ENCODE results near the gene DXO.
"Not testable (repeated sequence)": the region's sequence is repeated elsewhere in the genome, so short reads cannot be mapped to it uniquely, and the experiment has no call there.

DNA sequence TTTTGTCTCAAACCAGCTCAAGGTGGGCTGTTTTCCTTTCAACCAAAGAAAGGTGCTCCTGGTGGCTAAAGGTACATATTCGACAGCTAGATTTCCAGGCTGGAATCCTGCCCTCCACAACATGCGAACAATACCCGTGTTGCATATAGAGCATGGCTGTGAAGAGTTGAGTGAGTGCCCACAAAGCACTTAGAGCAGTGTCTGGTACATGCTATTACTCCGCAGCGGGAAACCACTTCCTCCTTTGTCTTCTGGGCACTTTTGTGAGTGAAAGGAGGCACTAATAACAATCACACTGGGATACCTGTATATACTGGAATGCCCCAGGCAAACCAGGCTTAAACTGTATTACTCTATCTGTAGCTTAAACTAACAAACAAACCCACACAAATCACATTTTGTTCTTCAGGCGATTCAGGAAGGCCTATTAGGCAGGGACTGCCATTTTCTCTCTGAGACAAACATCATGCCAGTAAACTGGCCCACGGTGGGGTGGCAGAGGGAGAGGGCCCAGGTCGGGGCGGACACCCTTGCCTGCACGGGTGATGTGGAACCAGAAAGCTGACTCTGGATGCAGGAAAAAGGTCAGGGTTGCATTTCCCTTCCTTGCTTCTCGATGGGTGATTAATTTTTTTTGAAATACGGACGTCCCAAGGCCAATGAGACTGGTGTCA lies 33.1 kb upstream of the DXO start:
- TF ChIP-seq, protein P1, sequence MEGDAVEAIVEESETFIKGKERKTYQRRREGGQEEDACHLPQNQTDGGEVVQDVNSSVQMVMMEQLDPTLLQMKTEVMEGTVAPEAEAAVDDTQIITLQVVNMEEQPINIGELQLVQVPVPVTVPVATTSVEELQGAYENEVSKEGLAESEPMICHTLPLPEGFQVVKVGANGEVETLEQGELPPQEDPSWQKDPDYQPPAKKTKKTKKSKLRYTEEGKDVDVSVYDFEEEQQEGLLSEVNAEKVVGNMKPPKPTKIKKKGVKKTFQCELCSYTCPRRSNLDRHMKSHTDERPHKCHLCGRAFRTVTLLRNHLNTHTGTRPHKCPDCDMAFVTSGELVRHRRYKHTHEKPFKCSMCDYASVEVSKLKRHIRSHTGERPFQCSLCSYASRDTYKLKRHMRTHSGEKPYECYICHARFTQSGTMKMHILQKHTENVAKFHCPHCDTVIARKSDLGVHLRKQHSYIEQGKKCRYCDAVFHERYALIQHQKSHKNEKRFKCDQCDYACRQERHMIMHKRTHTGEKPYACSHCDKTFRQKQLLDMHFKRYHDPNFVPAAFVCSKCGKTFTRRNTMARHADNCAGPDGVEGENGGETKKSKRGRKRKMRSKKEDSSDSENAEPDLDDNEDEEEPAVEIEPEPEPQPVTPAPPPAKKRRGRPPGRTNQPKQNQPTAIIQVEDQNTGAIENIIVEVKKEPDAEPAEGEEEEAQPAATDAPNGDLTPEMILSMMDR (IDR thresholded peaks at IDR 0.05), result not testable (repeated sequence)
- TF ChIP-seq POLR2AphosphoS5, EP300, POLR2A (IDR thresholded peaks at IDR 0.05): not testable (repeated sequence)
